Calu3 (cell line): ENCODE data around the gene PLBD2. TPM values are rescaled to one million over a fixed set of nuclear protein-coding genes. Genes with fewer than 3 reads are reported as not detected.

Experiments
- BruUV-seq: library from RNA; stranded (reverse); fragments of 400-500 nt; replicated peaks from 2 replicates; lab custom pipeline; 2021; lab: Mats Ljungman, UMichigan
- CTCF ChIA-PET: fragments of 300-600 bp; sonication (Branson Sonifier 250); formaldehyde crosslinking; loops from one replicate; lab custom pipeline; 2022; ENCODE audit warnings: antibody characterized with exemption; lab: Charles Lee
- DNase-seq: peaks from one replicate; pipeline ENCODE4 v3.0.0; 2022
- H3K27ac Mint-ChIP-seq: one replicate; pipeline ENCODE4 v1.8.0; 2022; ENCODE audit warnings: mixed read lengths; ENCODE audit not compliant: unreplicated experiment
- H3K27me3 Mint-ChIP-seq: one replicate; pipeline ENCODE4 v1.8.0; 2022; ENCODE audit warnings: mixed read lengths; ENCODE audit not compliant: unreplicated experiment
- H3K36me3 Mint-ChIP-seq: one replicate; pipeline ENCODE4 v1.8.0; 2022; ENCODE audit warnings: mild to moderate bottlenecking, moderate library complexity, mixed read lengths; ENCODE audit not compliant: insufficient read depth, unreplicated experiment
- H3K4me1 Mint-ChIP-seq: one replicate; pipeline ENCODE4 v1.8.0; 2022; ENCODE audit warnings: mild to moderate bottlenecking, low read depth, mixed read lengths; ENCODE audit not compliant: unreplicated experiment
- H3K4me3 Mint-ChIP-seq: one replicate; pipeline ENCODE4 v1.8.0; 2022; ENCODE audit warnings: mild to moderate bottlenecking, low read depth, moderate library complexity, mixed read lengths; ENCODE audit not compliant: unreplicated experiment
- H3K9me3 Mint-ChIP-seq: one replicate; pipeline ENCODE4 v1.8.0; 2022; ENCODE audit warnings: low read depth, mixed read lengths; ENCODE audit not compliant: unreplicated experiment
- CTCF ChIP-seq: fragments of 200-600 bp; IDR thresholded peaks from one replicate; pipeline ENCODE4 v1.8.0; 2022; ENCODE audit warnings: antibody characterized with exemption; ENCODE audit not compliant: unreplicated experiment
- intact Hi-C: fragments of 100-400 bp; cut with micrococcal nuclease; formaldehyde crosslinking; loops from one replicate; pipeline ENCODE4 v1.10.0; 2022; ENCODE audit not compliant: unreplicated experiment
- total RNA-seq: library from RNA; stranded (reverse); gene quantifications from 2 replicates; pipeline ENCODE4 v1.2.3, GENCODE V29; 2022

The PLBD2 gene
- total RNA-seq, 1 experiment from 2014 or later: 31.5 TPM

DNA sequence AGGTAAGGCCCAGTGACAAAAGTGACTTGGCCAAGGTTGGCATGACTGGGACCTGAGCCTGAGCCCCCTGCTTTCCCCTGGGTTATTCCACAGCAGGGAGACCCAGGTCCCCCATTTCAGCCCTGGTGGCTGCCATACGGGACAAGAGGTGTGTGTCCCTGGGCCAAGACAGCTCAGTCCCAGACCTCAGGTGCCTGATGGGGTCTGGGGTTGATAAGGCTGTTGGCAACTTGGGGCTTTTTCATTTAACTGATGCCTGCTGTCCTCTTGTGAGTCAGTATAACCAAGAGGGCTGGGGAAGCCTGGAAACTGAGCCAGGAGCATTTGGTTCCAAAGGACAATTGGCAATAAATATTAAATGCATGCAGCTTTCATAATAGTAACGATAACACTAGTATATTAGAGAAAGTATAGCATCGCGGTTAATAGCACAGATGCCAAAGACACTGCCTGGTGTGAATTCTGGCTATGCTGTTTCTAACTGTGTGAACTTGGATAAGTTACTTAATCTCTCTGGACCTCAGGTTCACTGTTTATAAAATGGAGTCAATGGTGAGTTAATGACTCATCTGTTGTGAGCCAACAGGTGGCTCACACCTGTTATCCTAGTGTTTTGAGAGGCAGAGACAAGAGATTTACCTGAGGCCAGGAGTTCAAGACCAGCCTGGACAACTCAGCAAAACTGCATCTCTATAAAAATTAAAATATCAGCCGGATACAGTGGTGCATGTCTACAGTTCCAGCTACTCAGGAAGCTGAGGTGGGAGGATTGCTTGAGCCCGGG lies 64.7 kb downstream of the PLBD2 start:
- intact Hi-C loops: loop anchor here (5.0 kb wide), 1 partner anchor 226 kb away; no protein-coding TSS in a partner anchor
- Mint-ChIP-seq H3K27me3 (no peaks in the 10 kb centered on the region), H3K9me3 (no peaks in the 10 kb centered on the region), H3K4me1 (peaks cover 26% of the 10 kb centered on the region), H3K36me3 (peaks cover 18% of the 10 kb centered on the region), H3K27ac (no peak overlapping the region), H3K4me3 (peak overlapping the region; percentile 87)
- CTCF ChIA-PET: interaction anchor here (0.6 to 1.6 kb wide), 3 partner anchors 9 to 88 kb away, joined by 3 to 6 read pairs (median 3); partner anchors contain the start of gene SLC8B1
- TF ChIP-seq CTCF: no peak
- no peak for DNase-seq
- no TSS peak for BruUV-seq

- Mint-ChIP-seq H3K9me3 (no peaks in the 10 kb centered on the region), H3K36me3 (peaks cover 16% of the 10 kb centered on the region), H3K4me1 (peaks cover 16% of the 10 kb centered on the region), H3K4me3 (no peak overlapping the region), H3K27me3 (peaks cover 2% of the 10 kb centered on the region), H3K27ac (peak overlapping the region; percentile 42)
- BruUV-seq: no TSS peak
- DNase-seq: no peak
- no peak for TF ChIP-seq CTCF
- intact Hi-C loops: loop anchor here (5.0 kb wide), 1 partner anchor 227 kb away; no protein-coding TSS in a partner anchor
- CTCF ChIA-PET: interaction anchor here (0.6 kb wide), 1 partner anchor 1869 kb away, joined by 3 read pairs; no protein-coding TSS in a partner anchor
Measured at GRCh38 chr12:113424456-113424855, 66.1 kb downstream of the PLBD2 start.

GRCh38 chr12:113424915-113425823 lies 66.8 kb downstream of the PLBD2 start:
- Mint-ChIP-seq H3K27ac (no peak overlapping the region), H3K4me3 (no peak overlapping the region), H3K9me3 (peaks cover 3% of the 10 kb centered on the region), H3K36me3 (peaks cover 16% of the 10 kb centered on the region), H3K27me3 (peaks cover 9% of the 10 kb centered on the region), H3K4me1 (peaks cover 15% of the 10 kb centered on the region)
- no TSS peak for BruUV-seq
- intact Hi-C loops: loop anchor here (1.0 to 5.0 kb wide), 2 partner anchors 113 to 228 kb away; no protein-coding TSS in a partner anchor
- CTCF ChIA-PET: interaction anchor here (0.6 to 1.0 kb wide), 10 partner anchors 9 to 473 kb away, joined by 3 to 6 read pairs (median 3); partner anchors contain the start of gene TPCN1
- DNase-seq: peak; percentile 77
- peak; percentile 90 for TF ChIP-seq CTCF

- no peak for DNase-seq
- no peak overlapping the region for H3K4me3 Mint-ChIP-seq
- intact Hi-C loops: loop anchor here (1.0 kb wide), 1 partner anchor 114 kb away; no protein-coding TSS in a partner anchor
- BruUV-seq: no TSS peak
- H3K36me3 Mint-ChIP-seq: peaks cover 16% of the 10 kb centered on the region
- H3K9me3 Mint-ChIP-seq: peaks cover 4% of the 10 kb centered on the region
- CTCF ChIA-PET: interaction anchor here (0.6 to 1.0 kb wide), 10 partner anchors 10 to 474 kb away, joined by 3 to 6 read pairs (median 3); partner anchors contain the start of gene TPCN1
- H3K27me3 Mint-ChIP-seq: peaks cover 17% of the 10 kb centered on the region
- peaks cover 8% of the 10 kb centered on the region for H3K4me1 Mint-ChIP-seq
- TF ChIP-seq CTCF: no peak
- H3K27ac Mint-ChIP-seq: no peak overlapping the region
Measured at GRCh38 chr12:113425960-113426453, 67.6 kb downstream of the PLBD2 start.
